ENCODE results near the gene AOC2.

GRCh38 chr17:42850954-42851353 is 6.6 kb downstream of the AOC2 start, which contains the start of gene AOC3:
- TF ChIP-seq, protein P1, sequence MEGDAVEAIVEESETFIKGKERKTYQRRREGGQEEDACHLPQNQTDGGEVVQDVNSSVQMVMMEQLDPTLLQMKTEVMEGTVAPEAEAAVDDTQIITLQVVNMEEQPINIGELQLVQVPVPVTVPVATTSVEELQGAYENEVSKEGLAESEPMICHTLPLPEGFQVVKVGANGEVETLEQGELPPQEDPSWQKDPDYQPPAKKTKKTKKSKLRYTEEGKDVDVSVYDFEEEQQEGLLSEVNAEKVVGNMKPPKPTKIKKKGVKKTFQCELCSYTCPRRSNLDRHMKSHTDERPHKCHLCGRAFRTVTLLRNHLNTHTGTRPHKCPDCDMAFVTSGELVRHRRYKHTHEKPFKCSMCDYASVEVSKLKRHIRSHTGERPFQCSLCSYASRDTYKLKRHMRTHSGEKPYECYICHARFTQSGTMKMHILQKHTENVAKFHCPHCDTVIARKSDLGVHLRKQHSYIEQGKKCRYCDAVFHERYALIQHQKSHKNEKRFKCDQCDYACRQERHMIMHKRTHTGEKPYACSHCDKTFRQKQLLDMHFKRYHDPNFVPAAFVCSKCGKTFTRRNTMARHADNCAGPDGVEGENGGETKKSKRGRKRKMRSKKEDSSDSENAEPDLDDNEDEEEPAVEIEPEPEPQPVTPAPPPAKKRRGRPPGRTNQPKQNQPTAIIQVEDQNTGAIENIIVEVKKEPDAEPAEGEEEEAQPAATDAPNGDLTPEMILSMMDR (IDR thresholded peaks at IDR 0.05; ENCODE audit: low read depth, low read length, missing input control): no peak
- TF ChIP-seq, protein P2, sequence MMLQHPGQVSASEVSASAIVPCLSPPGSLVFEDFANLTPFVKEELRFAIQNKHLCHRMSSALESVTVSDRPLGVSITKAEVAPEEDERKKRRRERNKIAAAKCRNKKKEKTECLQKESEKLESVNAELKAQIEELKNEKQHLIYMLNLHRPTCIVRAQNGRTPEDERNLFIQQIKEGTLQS (IDR thresholded peaks at IDR 0.05): no peak
- TF ChIP-seq, protein P3, sequence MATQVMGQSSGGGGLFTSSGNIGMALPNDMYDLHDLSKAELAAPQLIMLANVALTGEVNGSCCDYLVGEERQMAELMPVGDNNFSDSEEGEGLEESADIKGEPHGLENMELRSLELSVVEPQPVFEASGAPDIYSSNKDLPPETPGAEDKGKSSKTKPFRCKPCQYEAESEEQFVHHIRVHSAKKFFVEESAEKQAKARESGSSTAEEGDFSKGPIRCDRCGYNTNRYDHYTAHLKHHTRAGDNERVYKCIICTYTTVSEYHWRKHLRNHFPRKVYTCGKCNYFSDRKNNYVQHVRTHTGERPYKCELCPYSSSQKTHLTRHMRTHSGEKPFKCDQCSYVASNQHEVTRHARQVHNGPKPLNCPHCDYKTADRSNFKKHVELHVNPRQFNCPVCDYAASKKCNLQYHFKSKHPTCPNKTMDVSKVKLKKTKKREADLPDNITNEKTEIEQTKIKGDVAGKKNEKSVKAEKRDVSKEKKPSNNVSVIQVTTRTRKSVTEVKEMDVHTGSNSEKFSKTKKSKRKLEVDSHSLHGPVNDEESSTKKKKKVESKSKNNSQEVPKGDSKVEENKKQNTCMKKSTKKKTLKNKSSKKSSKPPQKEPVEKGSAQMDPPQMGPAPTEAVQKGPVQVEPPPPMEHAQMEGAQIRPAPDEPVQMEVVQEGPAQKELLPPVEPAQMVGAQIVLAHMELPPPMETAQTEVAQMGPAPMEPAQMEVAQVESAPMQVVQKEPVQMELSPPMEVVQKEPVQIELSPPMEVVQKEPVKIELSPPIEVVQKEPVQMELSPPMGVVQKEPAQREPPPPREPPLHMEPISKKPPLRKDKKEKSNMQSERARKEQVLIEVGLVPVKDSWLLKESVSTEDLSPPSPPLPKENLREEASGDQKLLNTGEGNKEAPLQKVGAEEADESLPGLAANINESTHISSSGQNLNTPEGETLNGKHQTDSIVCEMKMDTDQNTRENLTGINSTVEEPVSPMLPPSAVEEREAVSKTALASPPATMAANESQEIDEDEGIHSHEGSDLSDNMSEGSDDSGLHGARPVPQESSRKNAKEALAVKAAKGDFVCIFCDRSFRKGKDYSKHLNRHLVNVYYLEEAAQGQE (IDR thresholded peaks at IDR 0.05): no peak
- TF ChIP-seq TAF1 (conservative IDR thresholded peaks at IDR 0.05) (no peak), EGR1 (IDR thresholded peaks at IDR 0.05; ENCODE audit: low read depth in 2 of 2) (no peak), RAD21 (IDR thresholded peaks at IDR 0.05) (no peak), GABPA (IDR thresholded peaks at IDR 0.05 in 1 of 2, conservative IDR thresholded peaks at IDR 0.05 in 1 of 2) (no peak)

All from liver (tissue), 3 donors.